Activated naive CD4-positive, alpha-beta T cell treated with anti-CD3 and anti-CD28 coated beads for 36 hours (primary cell): ENCODE data around the gene MRPL17. TPM values are rescaled to one million over a fixed set of nuclear protein-coding genes. Genes with fewer than 3 reads are reported as not detected.
A peak's percentile ranks its signal among the peaks of the same experiment; 100 is the strongest.

ENCODE experiments used
- CTCF ChIA-PET: fragments of 350-600 bp; sonication (Branson Sonifier 250); formaldehyde crosslinking; loops from one replicate; lab custom pipeline; 2021; ENCODE audit warnings: antibody characterized with exemption; lab: Charles Lee
- DNase-seq: peaks from one replicate; pipeline ENCODE4 v3.0.0-alpha.2; 2020
- H3K27ac Mint-ChIP-seq: one replicate; pipeline ENCODE4 v1.8.0; 2021; ENCODE audit warnings: mild to moderate bottlenecking, mixed read lengths
- H3K27me3 Mint-ChIP-seq: one replicate; pipeline ENCODE4 v1.8.0; 2021; ENCODE audit warnings: low read depth, mixed read lengths
- H3K36me3 Mint-ChIP-seq: one replicate; pipeline ENCODE4 v1.8.0; 2021; ENCODE audit warnings: low read depth, mixed read lengths
- H3K4me1 Mint-ChIP-seq: one replicate; pipeline ENCODE4 v1.8.0; 2021; ENCODE audit warnings: low read depth, mixed read lengths
- H3K4me3 Mint-ChIP-seq: one replicate; pipeline ENCODE4 v1.8.0; 2021; ENCODE audit warnings: mild to moderate bottlenecking, moderate library complexity, mixed read lengths
- H3K9me3 Mint-ChIP-seq: one replicate; pipeline ENCODE4 v1.8.0; 2021; ENCODE audit warnings: mixed read lengths
- intact Hi-C: fragments of 100-400 bp; cut with micrococcal nuclease; formaldehyde crosslinking; loops from one replicate; pipeline ENCODE4 v1.15.1; 2023
- total RNA-seq, 2 experiments: library from RNA; stranded (reverse); gene quantifications; one replicate each; pipeline ENCODE4 v1.2.3, GENCODE V29; 2021

MRPL17 gene
- total RNA-seq, 2 experiments from 2014 or later = 99.7 to 102 TPM

- no peaks in the 10 kb centered on the region for H3K9me3 Mint-ChIP-seq
- CTCF ChIA-PET = interaction anchor here (1.2 kb wide), 1 partner anchor 19 kb away, joined by 3 read pairs; the partner anchor contains the start of gene MRPL17
- intact Hi-C loops = no loop called here
- peaks cover 31% of the 10 kb centered on the region for H3K4me1 Mint-ChIP-seq
- H3K27ac Mint-ChIP-seq = no peak overlapping the region
- no peak overlapping the region for H3K4me3 Mint-ChIP-seq
- no peaks in the 10 kb centered on the region for H3K36me3 Mint-ChIP-seq
- H3K27me3 Mint-ChIP-seq = no peaks in the 10 kb centered on the region
- no peak for DNase-seq
These were observed 19.2 kb downstream of the MRPL17 start for GRCh38 chr11:6663794-6664469.

- CTCF ChIA-PET = no interaction called here
- H3K36me3 Mint-ChIP-seq = no peaks in the 10 kb centered on the region
- H3K4me1 Mint-ChIP-seq = peaks cover 12% of the 10 kb centered on the region
- no peaks in the 10 kb centered on the region for H3K9me3 Mint-ChIP-seq
- H3K27me3 Mint-ChIP-seq = no peaks in the 10 kb centered on the region
- H3K27ac Mint-ChIP-seq = no peak overlapping the region
- no peak for DNase-seq
- intact Hi-C loops = no loop called here
- no peak overlapping the region for H3K4me3 Mint-ChIP-seq
These were observed 22.4 kb downstream of the MRPL17 start for GRCh38 chr11:6660712-6661111.

- Mint-ChIP-seq H3K27me3 (no peaks in the 10 kb centered on the region), H3K4me3 (no peak overlapping the region), H3K27ac (no peak overlapping the region), H3K4me1 (peaks cover 8% of the 10 kb centered on the region), H3K9me3 (no peaks in the 10 kb centered on the region), H3K36me3 (no peaks in the 10 kb centered on the region)
- DNase-seq = no peak
- CTCF ChIA-PET = interaction anchor here (0.6 to 1.2 kb wide), 2 partner anchors 9 to 24 kb away, joined by 6 to 7 read pairs; partner anchors contain the start of gene MRPL17
- intact Hi-C loops = no loop called here
These were observed 24.5 kb downstream of the MRPL17 start for GRCh38 chr11:6658647-6659046.

- H3K36me3 Mint-ChIP-seq = no peaks in the 10 kb centered on the region
- H3K4me3 Mint-ChIP-seq = peak overlapping the region; percentile 5
- peaks cover 3% of the 10 kb centered on the region for H3K4me1 Mint-ChIP-seq
- H3K27me3 Mint-ChIP-seq = no peaks in the 10 kb centered on the region
- CTCF ChIA-PET = interaction anchor here (1.5 to 1.8 kb wide), 2 partner anchors 10 to 126 kb away, joined by 4 to 5 read pairs; no protein-coding TSS in a partner anchor
- no peaks in the 10 kb centered on the region for H3K9me3 Mint-ChIP-seq
- no peak for DNase-seq
- intact Hi-C loops = no loop called here
- H3K27ac Mint-ChIP-seq = no peak overlapping the region
These were observed 25.8 kb downstream of the MRPL17 start for GRCh38 chr11:6657346-6657745.

DNA sequence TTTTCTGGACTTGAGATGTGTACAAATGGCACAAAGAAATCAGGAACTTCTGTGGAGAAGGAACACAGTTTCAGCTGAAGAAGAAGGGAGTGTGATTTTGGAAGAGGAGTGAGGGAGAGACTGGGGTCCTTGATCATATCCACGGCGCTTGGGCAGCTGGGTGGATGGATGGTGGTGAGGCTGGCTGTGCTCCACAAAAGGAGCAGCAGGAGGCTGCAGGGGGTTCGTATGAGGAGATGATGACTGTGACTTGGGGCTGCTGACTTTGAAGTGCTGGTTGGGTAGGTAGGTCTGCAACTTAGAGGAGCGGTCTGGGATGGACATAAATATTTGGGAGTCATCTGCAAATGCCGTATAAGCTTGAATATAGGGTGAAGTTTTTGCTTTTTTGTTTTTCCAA lies 26.2 kb downstream of the MRPL17 start:
- no peak for DNase-seq
- H3K36me3 Mint-ChIP-seq = no peaks in the 10 kb centered on the region
- peak overlapping the region; percentile 5 for H3K4me3 Mint-ChIP-seq
- no peaks in the 10 kb centered on the region for H3K9me3 Mint-ChIP-seq
- peaks cover 3% of the 10 kb centered on the region for H3K4me1 Mint-ChIP-seq
- H3K27me3 Mint-ChIP-seq = no peaks in the 10 kb centered on the region
- CTCF ChIA-PET = interaction anchor here (1.5 to 1.8 kb wide), 2 partner anchors 11 to 126 kb away, joined by 4 to 5 read pairs; no protein-coding TSS in a partner anchor
- no peak overlapping the region for H3K27ac Mint-ChIP-seq
- intact Hi-C loops = no loop called here

- intact Hi-C loops = no loop called here
- Mint-ChIP-seq H3K4me3 (peak overlapping the region; percentile 61), H3K4me1 (peaks cover 3% of the 10 kb centered on the region), H3K27ac (no peak overlapping the region), H3K36me3 (no peaks in the 10 kb centered on the region), H3K27me3 (no peaks in the 10 kb centered on the region), H3K9me3 (no peaks in the 10 kb centered on the region)
- CTCF ChIA-PET = interaction anchor here (1.5 to 1.8 kb wide), 2 partner anchors 11 to 126 kb away, joined by 4 to 5 read pairs; no protein-coding TSS in a partner anchor
- no peak for DNase-seq
These were observed 26.6 kb downstream of the MRPL17 start for GRCh38 chr11:6656584-6656915.

DNA sequence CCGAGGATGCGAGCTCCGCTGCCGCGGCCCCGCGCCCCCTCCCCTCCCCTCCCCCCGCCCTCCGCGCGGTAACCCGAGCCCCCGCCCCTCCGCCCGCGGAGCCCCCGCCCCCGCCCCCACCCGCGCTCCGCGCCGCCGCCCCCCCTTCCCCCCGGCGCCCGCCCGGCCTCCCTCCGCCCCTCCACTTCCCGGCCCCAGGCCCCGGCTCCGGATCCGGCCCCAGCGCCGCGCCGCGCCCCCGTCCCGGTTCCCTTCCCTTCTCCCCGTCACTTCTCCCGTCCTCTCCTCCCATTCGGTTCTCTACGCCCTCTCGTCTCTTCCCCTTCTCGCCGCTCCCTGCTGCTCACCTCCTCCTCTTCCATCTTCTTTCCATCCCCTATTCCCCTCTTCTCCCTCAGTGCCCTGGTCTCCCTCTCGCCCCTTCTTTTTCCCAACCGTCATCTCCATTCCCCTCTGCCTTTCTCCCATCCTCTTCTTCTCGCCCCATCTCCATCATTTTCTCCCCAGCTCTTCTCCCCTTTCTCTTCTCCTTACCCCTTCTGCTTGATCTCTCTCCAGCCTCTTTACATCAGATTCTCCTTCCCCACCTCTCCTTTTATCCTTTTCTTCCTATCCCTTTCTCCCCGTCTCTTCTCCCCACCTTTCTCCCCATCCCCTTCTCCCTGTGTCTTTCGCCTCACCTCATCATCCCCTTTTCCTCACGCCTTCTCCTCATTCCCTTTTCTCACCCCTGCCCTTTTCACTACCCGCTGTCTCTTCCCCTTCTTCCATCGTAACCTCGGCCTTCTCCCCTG lies 27.2 kb downstream of the MRPL17 start, which contains the start of gene DCHS1:
DCHS1 (minus strand) TSS at position 20 of the 794 bp plus-strand sequence. CDS start 14,196 bp downstream, outside the sequence.
- peak within 1 kb of the TSS; percentile 61 for H3K4me3 Mint-ChIP-seq
- no peaks in the 10 kb centered on the region for H3K27me3 Mint-ChIP-seq
- CTCF ChIA-PET = interaction anchor here (1.5 kb wide), 1 partner anchor 12 kb away, joined by 4 read pairs; no protein-coding TSS in a partner anchor
- H3K9me3 Mint-ChIP-seq = no peaks in the 10 kb centered on the region
- H3K27ac Mint-ChIP-seq = no peak within 1 kb of the TSS
- no peaks in the 10 kb centered on the region for H3K36me3 Mint-ChIP-seq
- H3K4me1 Mint-ChIP-seq = peaks cover 3% of the 10 kb centered on the region
- DNase-seq = no peak
- intact Hi-C loops = loop anchor here (2.0 kb wide), 1 partner anchor 15 kb away; no protein-coding TSS in a partner anchor

GRCh38 chr11:6655020-6655789 lies 27.9 kb downstream of the MRPL17 start:
- H3K4me1 Mint-ChIP-seq = peaks cover 3% of the 10 kb centered on the region
- no peaks in the 10 kb centered on the region for H3K27me3 Mint-ChIP-seq
- CTCF ChIA-PET = interaction anchor here (1.0 kb wide), 1 partner anchor 10 kb away, joined by 3 read pairs; no protein-coding TSS in a partner anchor
- no peaks in the 10 kb centered on the region for H3K9me3 Mint-ChIP-seq
- DNase-seq = peak; percentile 46
- no peak overlapping the region for H3K4me3 Mint-ChIP-seq
- no peak overlapping the region for H3K27ac Mint-ChIP-seq
- H3K36me3 Mint-ChIP-seq = no peaks in the 10 kb centered on the region
- intact Hi-C loops = loop anchor here (2.0 kb wide), 1 partner anchor 16 kb away; no protein-coding TSS in a partner anchor

- Mint-ChIP-seq H3K27me3 (no peaks in the 10 kb centered on the region), H3K4me1 (peaks cover 3% of the 10 kb centered on the region), H3K27ac (no peak overlapping the region), H3K4me3 (no peak overlapping the region), H3K36me3 (no peaks in the 10 kb centered on the region), H3K9me3 (no peaks in the 10 kb centered on the region)
- DNase-seq = no peak
- intact Hi-C loops = loop anchor here (2.0 kb wide), 1 partner anchor 16 kb away; no protein-coding TSS in a partner anchor
- CTCF ChIA-PET = interaction anchor here (0.6 to 1.0 kb wide), 4 partner anchors 10 to 987 kb away, joined by 3 to 5 read pairs (median 3); no protein-coding TSS in a partner anchor
These were observed 28.7 kb downstream of the MRPL17 start for GRCh38 chr11:6654281-6655019.

DNA sequence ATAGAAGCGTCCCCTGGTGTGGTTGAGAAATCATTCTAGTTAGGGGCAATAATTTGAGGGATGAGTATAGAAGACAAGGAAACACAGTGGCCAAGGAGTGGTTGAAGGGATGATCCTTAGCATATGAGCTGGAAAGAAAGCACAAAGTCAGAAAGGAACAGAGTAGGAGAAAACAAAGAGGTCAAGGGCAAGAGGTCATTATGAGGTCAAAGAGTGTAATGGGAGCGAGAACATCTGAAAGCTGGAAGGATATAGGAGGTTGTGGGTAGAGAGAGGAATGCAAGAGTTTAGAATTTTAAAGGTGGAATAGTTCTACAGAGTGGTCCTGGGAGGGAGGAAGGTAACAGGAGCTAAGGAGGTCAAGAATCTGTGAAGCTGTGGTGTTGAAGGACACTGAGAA lies 29.5 kb downstream of the MRPL17 start:
- Mint-ChIP-seq H3K27ac (no peak overlapping the region), H3K27me3 (no peaks in the 10 kb centered on the region), H3K36me3 (no peaks in the 10 kb centered on the region), H3K9me3 (no peaks in the 10 kb centered on the region), H3K4me3 (no peak overlapping the region), H3K4me1 (peaks cover 3% of the 10 kb centered on the region)
- intact Hi-C loops = loop anchor here (2.0 kb wide), 1 partner anchor 17 kb away; no protein-coding TSS in a partner anchor
- CTCF ChIA-PET = interaction anchor here (0.7 to 1.0 kb wide), 2 partner anchors 45 to 50 kb away, joined by 3 to 5 read pairs; no protein-coding TSS in a partner anchor
- no peak for DNase-seq

DNA sequence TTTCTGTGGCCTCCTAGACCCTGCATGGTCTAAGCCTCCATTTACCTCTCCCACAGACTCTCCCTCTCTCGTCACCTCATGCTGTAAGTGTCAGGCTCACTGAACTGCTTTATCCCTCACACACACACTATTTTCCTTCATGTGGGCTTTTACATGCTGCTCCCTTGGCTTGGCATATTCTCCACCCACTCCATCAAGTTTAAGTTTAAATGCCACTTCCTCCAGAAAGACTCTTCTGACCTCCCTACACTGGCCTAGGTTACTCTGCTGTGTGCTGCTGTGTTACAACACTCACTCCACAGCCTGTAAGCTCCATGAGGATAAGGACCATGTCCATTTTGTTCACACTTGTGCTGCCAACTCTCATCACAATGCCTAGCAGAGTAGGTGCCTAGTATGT lies 30.0 kb downstream of the MRPL17 start:
- H3K27ac Mint-ChIP-seq = no peak overlapping the region
- no peak for DNase-seq
- H3K4me1 Mint-ChIP-seq = peaks cover 3% of the 10 kb centered on the region
- no peaks in the 10 kb centered on the region for H3K9me3 Mint-ChIP-seq
- intact Hi-C loops = no loop called here
- H3K27me3 Mint-ChIP-seq = no peaks in the 10 kb centered on the region
- CTCF ChIA-PET = interaction anchor here (1.5 kb wide), 1 partner anchor 122 kb away, joined by 6 read pairs; no protein-coding TSS in a partner anchor
- no peak overlapping the region for H3K4me3 Mint-ChIP-seq
- H3K36me3 Mint-ChIP-seq = no peaks in the 10 kb centered on the region
